ENCODE measurements around the gene SLC10A3.
A peak's percentile ranks its signal among the peaks of the same experiment; 100 is the strongest.

Gene SLC10A3

DNA sequence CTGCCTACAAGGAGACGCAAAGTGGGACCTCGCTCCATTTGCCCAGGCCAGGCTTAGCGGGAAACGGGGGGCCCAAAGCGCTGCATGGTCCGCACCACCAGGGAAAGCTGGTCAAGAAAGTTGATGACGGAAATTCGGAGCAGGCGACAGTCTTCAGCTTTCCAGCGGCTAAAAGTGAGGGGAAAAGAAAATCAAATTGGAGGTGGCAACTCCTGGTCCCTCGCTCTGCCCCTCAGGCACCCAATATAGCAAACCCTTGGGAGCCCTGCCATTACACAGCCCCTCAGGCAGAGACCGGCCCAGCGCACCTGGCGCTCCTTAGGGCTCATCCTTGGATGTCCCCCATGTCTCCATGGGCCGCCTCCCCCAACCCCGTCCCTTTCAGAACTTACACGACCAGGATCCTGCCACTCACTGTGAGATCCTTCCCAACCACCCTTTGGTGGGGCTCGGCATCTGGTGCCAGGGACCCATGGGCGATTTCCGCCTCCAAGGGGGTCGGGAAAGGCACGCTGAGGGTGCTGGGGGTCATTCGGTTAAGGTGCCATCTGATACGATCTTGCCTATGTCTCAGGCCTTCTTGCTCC is 12.4 kb downstream of the SLC10A3 start:
- peak overlapping the region; percentile 38 for H3K4me3 ChIP-seq (ENCODE audit: control insufficient read depth, low read depth, low read length)
- no peak for DNase-seq (ENCODE audit: low read depth)
- TF ChIP-seq, protein P1, sequence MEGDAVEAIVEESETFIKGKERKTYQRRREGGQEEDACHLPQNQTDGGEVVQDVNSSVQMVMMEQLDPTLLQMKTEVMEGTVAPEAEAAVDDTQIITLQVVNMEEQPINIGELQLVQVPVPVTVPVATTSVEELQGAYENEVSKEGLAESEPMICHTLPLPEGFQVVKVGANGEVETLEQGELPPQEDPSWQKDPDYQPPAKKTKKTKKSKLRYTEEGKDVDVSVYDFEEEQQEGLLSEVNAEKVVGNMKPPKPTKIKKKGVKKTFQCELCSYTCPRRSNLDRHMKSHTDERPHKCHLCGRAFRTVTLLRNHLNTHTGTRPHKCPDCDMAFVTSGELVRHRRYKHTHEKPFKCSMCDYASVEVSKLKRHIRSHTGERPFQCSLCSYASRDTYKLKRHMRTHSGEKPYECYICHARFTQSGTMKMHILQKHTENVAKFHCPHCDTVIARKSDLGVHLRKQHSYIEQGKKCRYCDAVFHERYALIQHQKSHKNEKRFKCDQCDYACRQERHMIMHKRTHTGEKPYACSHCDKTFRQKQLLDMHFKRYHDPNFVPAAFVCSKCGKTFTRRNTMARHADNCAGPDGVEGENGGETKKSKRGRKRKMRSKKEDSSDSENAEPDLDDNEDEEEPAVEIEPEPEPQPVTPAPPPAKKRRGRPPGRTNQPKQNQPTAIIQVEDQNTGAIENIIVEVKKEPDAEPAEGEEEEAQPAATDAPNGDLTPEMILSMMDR (IDR thresholded peaks at IDR 0.05; ENCODE audit: control insufficient read depth, insufficient read depth, low read depth, low read length, missing control alignments), result no peak

DNA sequence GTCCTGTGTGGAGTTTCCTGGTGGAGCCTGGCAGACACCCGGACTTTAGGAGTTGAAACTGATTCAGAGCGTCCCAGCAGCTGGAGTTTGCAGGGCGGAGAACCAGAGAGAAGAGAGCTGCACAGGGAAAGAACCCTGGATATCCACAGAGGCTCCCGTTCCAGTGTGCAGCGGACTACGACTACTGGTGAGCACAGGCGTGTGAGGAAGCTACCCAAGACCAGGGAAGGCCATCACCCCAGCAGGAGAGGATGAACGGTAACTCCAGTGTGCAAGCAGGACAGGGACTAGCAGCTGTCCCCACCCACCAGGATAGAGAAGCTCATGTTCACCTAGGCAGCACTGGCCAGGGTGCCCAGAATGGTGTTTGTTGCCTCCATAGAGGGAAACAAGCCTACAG is 13.6 kb downstream of the SLC10A3 start:
- TF ChIP-seq, protein P1 (IDR thresholded peaks at IDR 0.05; ENCODE audit: control insufficient read depth, insufficient read depth, low read depth, low read length, missing control alignments), result no peak
- no peak overlapping the region for H3K4me3 ChIP-seq (ENCODE audit: control insufficient read depth, low read depth, low read length)
- no peak for DNase-seq (ENCODE audit: low read depth)

DNA sequence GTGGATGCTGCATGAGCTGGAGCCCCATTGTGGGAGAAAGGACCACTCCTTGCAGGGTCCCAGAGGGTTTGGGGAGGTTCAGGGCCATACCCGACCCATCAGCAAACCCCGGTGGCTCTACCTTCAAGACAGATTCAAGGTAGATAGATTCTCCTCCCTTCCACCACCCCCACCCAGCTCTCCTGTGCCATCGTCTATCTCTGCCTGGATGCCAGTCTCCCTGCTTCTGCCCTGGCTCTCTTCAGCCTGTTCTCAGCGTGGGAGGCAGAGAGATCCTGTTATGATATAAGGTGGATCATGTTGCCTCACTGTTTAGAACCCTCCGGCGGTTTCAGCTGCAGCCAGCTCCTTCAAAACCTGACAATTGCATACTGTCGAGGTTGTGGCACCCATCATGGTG is 16.7 kb downstream of the SLC10A3 start:
- no peak overlapping the region for H3K4me3 ChIP-seq (ENCODE audit: control insufficient read depth, low read depth, low read length)
- DNase-seq (ENCODE audit: low read depth), result no peak
- TF ChIP-seq, protein P1 (IDR thresholded peaks at IDR 0.05; ENCODE audit: control insufficient read depth, insufficient read depth, low read depth, low read length, missing control alignments), result no peak

DNA sequence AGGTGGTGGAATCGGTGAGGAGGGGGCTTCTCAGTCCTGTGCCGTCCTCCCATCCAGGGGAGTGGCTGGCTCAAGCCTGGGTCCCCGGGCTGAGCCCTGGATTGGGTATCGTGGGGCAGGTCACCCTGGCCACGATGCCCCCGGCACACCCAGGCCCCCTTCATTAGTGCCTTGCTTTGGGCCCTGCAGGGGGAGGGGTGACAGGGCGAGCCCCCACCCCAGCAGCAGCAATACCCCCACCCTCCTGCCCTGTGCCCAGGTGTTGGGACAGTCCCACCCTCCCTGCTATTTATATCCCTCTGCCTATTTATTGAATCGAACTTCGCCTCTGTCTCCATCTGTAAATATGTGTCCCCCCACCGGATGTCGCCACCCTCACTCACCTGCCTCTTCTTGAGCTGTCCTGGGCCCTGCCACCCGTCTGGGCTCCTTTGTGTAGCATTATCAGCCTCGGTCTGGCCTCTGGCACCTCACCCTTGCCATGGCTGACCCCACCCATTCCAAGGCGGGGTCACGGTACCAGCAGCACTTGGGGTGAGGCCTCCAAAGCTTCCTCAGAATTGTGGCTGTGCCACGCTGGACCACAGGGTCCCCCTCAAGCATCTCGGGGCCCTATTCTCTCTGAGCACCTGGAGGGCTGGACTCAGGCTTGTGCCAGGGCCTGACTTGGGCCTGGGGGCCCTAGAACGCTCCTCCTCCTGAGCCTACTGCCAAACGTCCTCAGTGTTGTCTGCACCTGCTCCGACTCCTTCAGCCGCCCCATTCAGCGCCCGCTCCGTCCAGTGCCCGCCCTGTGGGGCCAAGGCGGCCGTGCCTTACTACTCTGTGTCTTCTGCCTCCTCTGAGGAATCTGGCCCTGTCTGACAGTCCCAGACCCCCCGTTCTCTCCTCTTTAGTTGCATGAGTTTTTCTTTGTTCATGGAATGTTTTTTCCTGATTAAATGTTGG is 17.5 kb downstream of the SLC10A3 start:
- no peak overlapping the region for H3K4me3 ChIP-seq (ENCODE audit: control insufficient read depth, low read depth, low read length)
- no peak for DNase-seq (ENCODE audit: low read depth)
- TF ChIP-seq, protein P1 (IDR thresholded peaks at IDR 0.05; ENCODE audit: control insufficient read depth, insufficient read depth, low read depth, low read length, missing control alignments), result no peak

DNA sequence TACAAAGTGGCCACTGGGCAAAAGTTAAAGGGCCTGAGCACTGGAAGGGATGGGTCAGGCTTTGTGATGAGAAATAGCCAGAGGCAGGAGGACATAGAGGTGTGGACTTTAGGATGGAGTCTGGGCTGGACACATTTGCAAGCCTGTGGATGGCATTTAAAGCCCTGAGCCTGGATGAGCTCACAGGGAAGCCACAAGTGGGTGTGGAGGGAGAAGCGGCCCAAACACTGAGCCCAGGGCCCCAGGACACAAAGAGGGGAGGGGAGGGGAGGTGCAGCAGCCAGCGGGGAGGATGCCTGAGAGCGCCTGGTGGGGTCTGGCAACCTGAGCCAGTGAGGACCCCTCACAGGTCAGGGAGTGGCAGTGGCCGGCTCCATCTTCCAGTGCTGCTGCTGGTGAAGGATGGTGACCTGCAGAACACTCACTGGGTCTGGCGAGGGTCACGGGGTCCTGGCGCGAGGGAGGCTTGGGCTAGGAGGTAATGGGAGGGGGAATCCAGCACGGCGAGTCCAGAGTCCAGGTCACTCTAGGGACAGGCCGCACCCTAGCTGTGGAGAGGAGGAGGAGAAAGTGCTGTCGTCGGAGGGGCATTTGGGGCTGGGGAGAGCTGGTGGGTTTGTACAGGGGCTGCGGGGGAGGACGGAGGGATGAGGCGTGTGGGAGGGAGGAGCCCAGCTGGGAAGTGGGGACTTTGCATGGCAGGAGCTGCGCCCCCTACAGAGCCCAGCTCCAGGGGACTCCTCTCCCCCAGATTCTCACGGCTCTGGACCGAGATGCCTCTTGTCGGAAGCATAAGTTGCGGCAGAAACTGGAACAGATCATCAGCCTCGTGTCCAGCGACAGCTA is 18.4 kb downstream of the SLC10A3 start:
- H3K4me3 ChIP-seq (ENCODE audit: control insufficient read depth, low read depth, low read length), result no peak overlapping the region
- DNase-seq (ENCODE audit: low read depth), result no peak
- TF ChIP-seq, protein P1 (IDR thresholded peaks at IDR 0.05; ENCODE audit: control insufficient read depth, insufficient read depth, low read depth, low read length, missing control alignments), result no peak

DNA sequence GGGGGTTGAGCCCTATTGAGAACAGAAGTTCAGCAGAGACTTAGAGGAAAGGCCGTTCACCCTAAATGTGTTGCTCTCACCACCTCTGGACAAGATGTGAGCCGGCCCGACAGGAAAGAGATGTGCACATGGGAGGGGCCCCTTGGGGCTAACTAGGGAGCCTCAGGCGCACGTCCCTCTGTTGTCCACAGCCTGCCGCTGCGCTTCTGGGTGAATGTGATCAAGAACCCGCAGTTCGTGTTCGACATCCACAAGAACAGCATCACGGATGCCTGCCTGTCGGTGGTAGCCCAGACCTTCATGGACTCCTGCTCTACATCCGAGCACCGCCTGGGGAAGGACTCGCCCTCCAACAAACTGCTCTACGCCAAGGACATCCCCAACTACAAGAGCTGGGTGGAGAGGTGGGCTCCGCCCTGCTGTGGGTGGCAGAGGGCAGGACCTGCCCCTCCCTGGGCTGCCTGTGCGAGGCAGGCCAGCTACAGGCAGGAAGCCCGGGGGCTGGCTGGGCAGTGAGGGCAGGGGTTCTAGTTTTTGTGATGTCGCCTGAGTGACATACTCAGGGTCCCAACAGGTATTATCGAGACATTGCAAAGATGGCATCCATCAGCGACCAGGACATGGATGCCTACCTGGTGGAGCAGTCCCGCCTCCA is 19.4 kb downstream of the SLC10A3 start:
- no peak for DNase-seq (ENCODE audit: low read depth)
- TF ChIP-seq, protein P1 (IDR thresholded peaks at IDR 0.05; ENCODE audit: control insufficient read depth, insufficient read depth, low read depth, low read length, missing control alignments), result no peak
- no peak overlapping the region for H3K4me3 ChIP-seq (ENCODE audit: control insufficient read depth, low read depth, low read length)
